Smooth muscle cell (in vitro differentiated cells): ENCODE measurements around the gene GPR146. TPM values are rescaled to one million over a fixed set of nuclear protein-coding genes. Genes with fewer than 3 reads are reported as not detected.
"Not testable (repeated sequence)": the region's sequence is repeated elsewhere in the genome, so short reads cannot be mapped to it uniquely, and the experiment has no call there.

Source experiments
- DNase-seq: peaks from one replicate; lab custom pipeline; 2025; ENCODE audit not compliant: unreplicated experiment; lab: John Stamatoyannopoulos, UW
- H2AFZ ChIP-seq: fragments of 200-600 bp; sonication (generic); 2 replicates; pipeline ENCODE4 v1.6.0; 2016; ENCODE audit warnings: antibody characterized with exemption, low read depth, mild to moderate bottlenecking
- H3F3A ChIP-seq: fragments of 200-600 bp; sonication (generic); 2 replicates; pipeline ENCODE4 v1.6.0; 2017; ENCODE audit warnings: antibody characterized with exemption, low read depth
- H3K27ac ChIP-seq: fragments of 200-600 bp; sonication (generic); 2 replicates; pipeline ENCODE4 v1.5.1; 2016; ENCODE audit warnings: low read depth, mild to moderate bottlenecking
- H3K27me3 ChIP-seq: fragments of 200-600 bp; sonication (generic); 2 replicates; pipeline ENCODE4 v1.6.1; 2016; ENCODE audit warnings: low read depth, mild to moderate bottlenecking
- H3K36me3 ChIP-seq: fragments of 200-600 bp; sonication (generic); 2 replicates; pipeline ENCODE4 v1.5.1; 2016; ENCODE audit warnings: low read depth
- H3K4me1 ChIP-seq: fragments of 200-600 bp; sonication (generic); 2 replicates; pipeline ENCODE4 v1.5.1; 2016; ENCODE audit warnings: low read depth
- H3K4me2 ChIP-seq: fragments of 200-600 bp; sonication (generic); 2 replicates; pipeline ENCODE4 v1.6.0; 2016; ENCODE audit warnings: mild to moderate bottlenecking
- H3K4me3 ChIP-seq: fragments of 200-600 bp; sonication (generic); 2 replicates; pipeline ENCODE4 v1.5.1; 2016; ENCODE audit warnings: mild to moderate bottlenecking
- H3K79me2 ChIP-seq: fragments of 200-600 bp; sonication (generic); 2 replicates; pipeline ENCODE4 v1.6.0; 2016; ENCODE audit warnings: low read depth, mild to moderate bottlenecking
- H3K9ac ChIP-seq: fragments of 200-600 bp; sonication (generic); 2 replicates; pipeline ENCODE4 v1.6.0; 2016; ENCODE audit warnings: low read depth
- H3K9me3 ChIP-seq: fragments of 200-600 bp; sonication (generic); replicated peaks from 2 replicates; pipeline ENCODE4 v1.5.1; 2016; ENCODE audit warnings: low read depth
- H4K20me1 ChIP-seq: fragments of 200-600 bp; sonication (generic); 2 replicates; pipeline ENCODE4 v1.6.0; 2016; ENCODE audit warnings: low read depth
- CTCF ChIP-seq: fragments of 200-600 bp; sonication (generic); IDR thresholded peaks from 2 replicates; pipeline ENCODE4 v1.5.1; 2017; ENCODE audit warnings: borderline replicate concordance, mild to moderate bottlenecking, antibody characterized with exemption; ENCODE audit not compliant: insufficient read depth, poor library complexity, severe bottlenecking
- WGBS: methylation state at CpG from one replicate; pipeline ENCODE4 v1.1.7; 2016; ENCODE audit warnings: low lambda C conversion rate; 5-methylcytosine and 5-hydroxymethylcytosine counted together
- polyA plus RNA-seq: library from polyadenylated mRNA; unstranded; fragments of >200 nt; fragmentation: Nextera tagmentation; extraction: Ambion mirVana; gene quantifications from 2 replicates; pipeline ENCODE4 v1.2.1, GENCODE V29; 2016
- total RNA-seq: library from RNA; depleted of rRNA; stranded (reverse); fragments of >200 nt; gene quantifications from 2 replicates; pipeline ENCODE4 v1.2.3, GENCODE V29; 2014

Gene GPR146
- total and polyA plus RNA-seq, 2 experiments from 2014 or later: 1.8 to 2.2 TPM

- no peak overlapping the region for H3K4me2 ChIP-seq
- no peaks in the 10 kb centered on the region for H3K36me3 ChIP-seq
- H3K27ac ChIP-seq: no peak overlapping the region
- 98% methylated on average over 27 of the region's 33 CpGs for WGBS
- no peaks in the 10 kb centered on the region for H3K9me3 ChIP-seq
- no peak for TF ChIP-seq CTCF
- peaks cover 9% of the 10 kb centered on the region for H4K20me1 ChIP-seq
- no peak overlapping the region for H2AFZ ChIP-seq
- no peaks in the 10 kb centered on the region for H3K27me3 ChIP-seq
- H3K4me1 ChIP-seq: peaks cover 16% of the 10 kb centered on the region
- peaks cover 11% of the 10 kb centered on the region for H3K79me2 ChIP-seq
- no peak for DNase-seq
- H3K4me3 ChIP-seq: no peak overlapping the region
- H3F3A ChIP-seq: peaks cover 10% of the 10 kb centered on the region
- H3K9ac ChIP-seq: no peak overlapping the region
Measured at GRCh38 chr7:1031716-1032455, 12.5 kb upstream of the GPR146 start.

- Histone ChIP-seq H3K9me3 (no peaks in the 10 kb centered on the region), H3K36me3 (no peaks in the 10 kb centered on the region), H4K20me1 (peaks cover 2% of the 10 kb centered on the region), H3K79me2 (peaks cover 3% of the 10 kb centered on the region), H3F3A (peaks cover 10% of the 10 kb centered on the region), H3K4me2 (no peak overlapping the region), H3K4me3 (no peak overlapping the region), H3K27ac (no peak overlapping the region), H2AFZ (no peak overlapping the region), H3K27me3 (no peaks in the 10 kb centered on the region), H3K4me1 (peaks cover 9% of the 10 kb centered on the region), H3K9ac (no peak overlapping the region)
- no peak for TF ChIP-seq CTCF
- WGBS: 93% methylated on average over 21 of the region's 25 CpGs
- no peak for DNase-seq
Measured at GRCh38 chr7:1032536-1033181, 11.7 kb upstream of the GPR146 start.

- no peaks in the 10 kb centered on the region for H3K27me3 ChIP-seq
- no peaks in the 10 kb centered on the region for H4K20me1 ChIP-seq
- H3K36me3 ChIP-seq: no peaks in the 10 kb centered on the region
- no peak overlapping the region for H3K27ac ChIP-seq
- no peak for DNase-seq
- H3K4me3 ChIP-seq: no peak overlapping the region
- H3K4me2 ChIP-seq: no peak overlapping the region
- peaks cover 10% of the 10 kb centered on the region for H3F3A ChIP-seq
- H3K9ac ChIP-seq: no peak overlapping the region
- TF ChIP-seq CTCF: no peak
- H3K79me2 ChIP-seq: no peaks in the 10 kb centered on the region
- WGBS: 96% methylated on average over 20 of the region's 20 CpGs
- peaks cover 8% of the 10 kb centered on the region for H3K4me1 ChIP-seq
- H3K9me3 ChIP-seq: no peaks in the 10 kb centered on the region
- H2AFZ ChIP-seq: no peak overlapping the region
Measured at GRCh38 chr7:1033546-1034145, 10.7 kb upstream of the GPR146 start.

GRCh38 chr7:1034769-1035168 lies 9.6 kb upstream of the GPR146 start:
- not testable (repeated sequence) for H4K20me1 ChIP-seq, H3K79me2 ChIP-seq, H3K4me3 ChIP-seq, H3K36me3 ChIP-seq, DNase-seq, H3K4me2 ChIP-seq, H3K27me3 ChIP-seq, H3K9ac ChIP-seq, H2AFZ ChIP-seq, H3K9me3 ChIP-seq, H3K4me1 ChIP-seq, H3F3A ChIP-seq, H3K27ac ChIP-seq
- 96% methylated on average over 1 of the region's 1 CpG for WGBS

GRCh38 chr7:1036164-1036928 lies 8.0 kb upstream of the GPR146 start:
- H3K4me2 ChIP-seq, H3F3A ChIP-seq, H3K27ac ChIP-seq, H3K27me3 ChIP-seq, H3K79me2 ChIP-seq, DNase-seq, H3K9ac ChIP-seq, H3K36me3 ChIP-seq, H2AFZ ChIP-seq, H3K4me1 ChIP-seq, H3K4me3 ChIP-seq, H3K9me3 ChIP-seq: not testable (repeated sequence)
- peaks cover 13% of the 10 kb centered on the region for H4K20me1 ChIP-seq
- WGBS: 94% methylated on average over 28 of the region's 40 CpGs
